ENCODE data around the gene DEFB129. TPM values are rescaled to one million over a fixed set of nuclear protein-coding genes. Genes with fewer than 3 reads are reported as not detected.

DEFB129 gene
- total RNA-seq, 1 experiment from 2014 or later: not detected

DNA sequence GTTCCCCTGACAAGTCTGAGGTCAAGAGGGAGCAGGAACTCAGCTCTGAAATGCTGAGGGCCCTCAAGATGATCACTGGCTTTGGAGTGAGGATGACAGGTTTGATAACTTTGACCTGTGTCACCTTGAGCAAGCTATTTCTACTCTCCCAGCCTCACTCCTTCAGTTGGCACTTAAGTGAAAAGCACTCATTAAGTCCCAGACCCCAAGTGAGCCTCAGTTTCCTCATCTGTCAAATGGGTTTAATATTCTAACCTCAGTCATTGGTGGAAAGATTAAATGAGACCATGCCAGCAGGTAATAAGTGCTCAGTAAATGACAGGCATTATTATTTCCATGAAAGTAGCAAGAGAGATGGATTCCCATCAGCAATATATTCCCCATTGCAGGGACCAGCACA is 44.5 kb downstream of the DEFB129 start (continued):
- TF ChIP-seq, protein P1, sequence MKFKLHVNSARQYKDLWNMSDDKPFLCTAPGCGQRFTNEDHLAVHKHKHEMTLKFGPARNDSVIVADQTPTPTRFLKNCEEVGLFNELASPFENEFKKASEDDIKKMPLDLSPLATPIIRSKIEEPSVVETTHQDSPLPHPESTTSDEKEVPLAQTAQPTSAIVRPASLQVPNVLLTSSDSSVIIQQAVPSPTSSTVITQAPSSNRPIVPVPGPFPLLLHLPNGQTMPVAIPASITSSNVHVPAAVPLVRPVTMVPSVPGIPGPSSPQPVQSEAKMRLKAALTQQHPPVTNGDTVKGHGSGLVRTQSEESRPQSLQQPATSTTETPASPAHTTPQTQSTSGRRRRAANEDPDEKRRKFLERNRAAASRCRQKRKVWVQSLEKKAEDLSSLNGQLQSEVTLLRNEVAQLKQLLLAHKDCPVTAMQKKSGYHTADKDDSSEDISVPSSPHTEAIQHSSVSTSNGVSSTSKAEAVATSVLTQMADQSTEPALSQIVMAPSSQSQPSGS (CRISPR knock-in tag; IDR thresholded peaks at IDR 0.05; ENCODE audit: borderline replicate concordance, low read depth): no peak
- no peak for TF ChIP-seq GABPB1 (CRISPR knock-in tag; IDR thresholded peaks at IDR 0.05)
- TF ChIP-seq, protein P2, sequence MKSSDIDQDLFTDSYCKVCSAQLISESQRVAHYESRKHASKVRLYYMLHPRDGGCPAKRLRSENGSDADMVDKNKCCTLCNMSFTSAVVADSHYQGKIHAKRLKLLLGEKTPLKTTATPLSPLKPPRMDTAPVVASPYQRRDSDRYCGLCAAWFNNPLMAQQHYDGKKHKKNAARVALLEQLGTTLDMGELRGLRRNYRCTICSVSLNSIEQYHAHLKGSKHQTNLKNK (CRISPR knock-in tag; IDR thresholded peaks at IDR 0.05): no peak
- no peak for TF ChIP-seq ZNF423 (CRISPR knock-in tag; IDR thresholded peaks at IDR 0.05)
- TF ChIP-seq, protein P3, sequence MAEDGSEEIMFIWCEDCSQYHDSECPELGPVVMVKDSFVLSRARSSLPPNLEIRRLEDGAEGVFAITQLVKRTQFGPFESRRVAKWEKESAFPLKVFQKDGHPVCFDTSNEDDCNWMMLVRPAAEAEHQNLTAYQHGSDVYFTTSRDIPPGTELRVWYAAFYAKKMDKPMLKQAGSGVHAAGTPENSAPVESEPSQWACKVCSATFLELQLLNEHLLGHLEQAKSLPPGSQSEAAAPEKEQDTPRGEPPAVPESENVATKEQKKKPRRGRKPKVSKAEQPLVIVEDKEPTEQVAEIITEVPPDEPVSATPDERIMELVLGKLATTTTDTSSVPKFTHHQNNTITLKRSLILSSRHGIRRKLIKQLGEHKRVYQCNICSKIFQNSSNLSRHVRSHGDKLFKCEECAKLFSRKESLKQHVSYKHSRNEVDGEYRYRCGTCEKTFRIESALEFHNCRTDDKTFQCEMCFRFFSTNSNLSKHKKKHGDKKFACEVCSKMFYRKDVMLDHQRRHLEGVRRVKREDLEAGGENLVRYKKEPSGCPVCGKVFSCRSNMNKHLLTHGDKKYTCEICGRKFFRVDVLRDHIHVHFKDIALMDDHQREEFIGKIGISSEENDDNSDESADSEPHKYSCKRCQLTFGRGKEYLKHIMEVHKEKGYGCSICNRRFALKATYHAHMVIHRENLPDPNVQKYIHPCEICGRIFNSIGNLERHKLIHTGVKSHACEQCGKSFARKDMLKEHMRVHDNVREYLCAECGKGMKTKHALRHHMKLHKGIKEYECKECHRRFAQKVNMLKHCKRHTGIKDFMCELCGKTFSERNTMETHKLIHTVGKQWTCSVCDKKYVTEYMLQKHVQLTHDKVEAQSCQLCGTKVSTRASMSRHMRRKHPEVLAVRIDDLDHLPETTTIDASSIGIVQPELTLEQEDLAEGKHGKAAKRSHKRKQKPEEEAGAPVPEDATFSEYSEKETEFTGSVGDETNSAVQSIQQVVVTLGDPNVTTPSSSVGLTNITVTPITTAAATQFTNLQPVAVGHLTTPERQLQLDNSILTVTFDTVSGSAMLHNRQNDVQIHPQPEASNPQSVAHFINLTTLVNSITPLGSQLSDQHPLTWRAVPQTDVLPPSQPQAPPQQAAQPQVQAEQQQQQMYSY (CRISPR knock-in tag; IDR thresholded peaks at IDR 0.05): no peak

DNA sequence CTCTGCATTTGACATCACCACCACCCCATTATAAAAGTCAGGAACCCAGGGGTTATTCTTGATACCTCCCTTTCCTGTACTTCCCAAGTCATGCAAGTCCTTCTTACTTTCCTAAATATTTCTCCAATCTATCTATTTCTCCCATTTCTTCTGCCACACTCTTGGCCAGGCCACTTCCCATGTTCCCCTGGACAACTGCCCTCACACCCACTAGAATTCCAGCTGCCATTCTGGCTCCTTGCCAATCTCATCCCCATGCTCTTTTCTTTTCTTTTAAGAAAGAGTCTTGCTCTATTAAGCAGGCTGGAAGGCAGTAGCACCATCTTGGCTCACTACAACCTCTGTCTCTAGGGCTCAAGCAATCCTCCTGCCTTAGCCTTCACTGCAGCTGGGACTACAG is 45.7 kb downstream of the DEFB129 start:
- Mint-ChIP-seq H3K4me1 (peaks cover 3% of the 10 kb centered on the region), H3K27ac (no peak overlapping the region), H3K4me3 (no peak overlapping the region), H3K27me3 (ENCODE audit: low read depth) (peaks cover 21% of the 10 kb centered on the region), H3K9me3 (no peaks in the 10 kb centered on the region), H3K36me3 (peaks cover 43% of the 10 kb centered on the region)
- TF ChIP-seq ZNF671 (CRISPR knock-in tag; IDR thresholded peaks at IDR 0.05): no peak
- TF ChIP-seq TEAD1 (CRISPR knock-in tag; IDR thresholded peaks at IDR 0.05): no peak
- no peak for TF ChIP-seq RELA (CRISPR knock-in tag; IDR thresholded peaks at IDR 0.05; ENCODE audit: borderline replicate concordance)
- TF ChIP-seq TEAD4 (CRISPR knock-in tag; IDR thresholded peaks at IDR 0.05): no peak
- TF ChIP-seq, protein P4, sequence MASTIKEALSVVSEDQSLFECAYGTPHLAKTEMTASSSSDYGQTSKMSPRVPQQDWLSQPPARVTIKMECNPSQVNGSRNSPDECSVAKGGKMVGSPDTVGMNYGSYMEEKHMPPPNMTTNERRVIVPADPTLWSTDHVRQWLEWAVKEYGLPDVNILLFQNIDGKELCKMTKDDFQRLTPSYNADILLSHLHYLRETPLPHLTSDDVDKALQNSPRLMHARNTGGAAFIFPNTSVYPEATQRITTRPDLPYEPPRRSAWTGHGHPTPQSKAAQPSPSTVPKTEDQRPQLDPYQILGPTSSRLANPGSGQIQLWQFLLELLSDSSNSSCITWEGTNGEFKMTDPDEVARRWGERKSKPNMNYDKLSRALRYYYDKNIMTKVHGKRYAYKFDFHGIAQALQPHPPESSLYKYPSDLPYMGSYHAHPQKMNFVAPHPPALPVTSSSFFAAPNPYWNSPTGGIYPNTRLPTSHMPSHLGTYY (CRISPR knock-in tag; IDR thresholded peaks at IDR 0.05): no peak
- no peak for TF ChIP-seq TCF7 (CRISPR knock-in tag; IDR thresholded peaks at IDR 0.05; ENCODE audit: low read depth)
- ChIA-PET CTCF (interaction anchor here (0.8 kb wide), 1 partner anchor 51 kb away, joined by 3 read pairs; no protein-coding TSS in a partner anchor), POLR2A (no interaction called here)
- DNase-seq (ENCODE audit: low spot score) (no peak), ATAC-seq (no peak)

DNA sequence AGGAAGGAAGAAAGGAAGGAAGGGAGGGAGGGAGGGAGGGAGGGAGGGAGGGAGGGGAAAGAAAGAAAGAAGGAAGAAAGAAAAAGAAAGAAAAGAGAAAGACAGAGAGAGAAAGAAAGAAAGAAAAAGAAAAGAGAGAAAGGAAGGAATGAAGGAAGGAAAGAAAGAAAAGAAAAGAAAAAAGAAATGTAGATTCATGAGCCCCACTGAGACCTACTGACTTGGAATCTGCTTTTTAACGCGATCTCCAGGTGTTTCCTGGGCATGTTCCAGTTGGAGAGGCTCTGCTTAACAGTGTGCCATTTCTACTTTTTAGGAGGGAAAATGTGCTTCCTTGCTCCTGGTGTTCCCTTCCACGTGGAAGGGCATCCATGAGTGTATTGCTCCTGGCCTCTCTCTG is 46.8 kb downstream of the DEFB129 start:
- no peak for ATAC-seq
- ChIA-PET CTCF (interaction anchor here (1.4 kb wide), 1 partner anchor 57 kb away, joined by 4 read pairs; no protein-coding TSS in a partner anchor), POLR2A (no interaction called here)
- peaks cover 52% of the 10 kb centered on the region for H3K36me3 Mint-ChIP-seq
- peaks cover 13% of the 10 kb centered on the region for H3K4me1 Mint-ChIP-seq
- H3K27me3 Mint-ChIP-seq (ENCODE audit: low read depth): peaks cover 10% of the 10 kb centered on the region
- H3K4me3 Mint-ChIP-seq: no peak overlapping the region
- no peak for TF ChIP-seq GRHL2 (CRISPR knock-in tag; IDR thresholded peaks at IDR 0.05; ENCODE audit: insufficient replicate concordance, severe bottlenecking)
- TF ChIP-seq ETV6 (CRISPR knock-in tag; IDR thresholded peaks at IDR 0.05): no peak
- TF ChIP-seq, protein P5, sequence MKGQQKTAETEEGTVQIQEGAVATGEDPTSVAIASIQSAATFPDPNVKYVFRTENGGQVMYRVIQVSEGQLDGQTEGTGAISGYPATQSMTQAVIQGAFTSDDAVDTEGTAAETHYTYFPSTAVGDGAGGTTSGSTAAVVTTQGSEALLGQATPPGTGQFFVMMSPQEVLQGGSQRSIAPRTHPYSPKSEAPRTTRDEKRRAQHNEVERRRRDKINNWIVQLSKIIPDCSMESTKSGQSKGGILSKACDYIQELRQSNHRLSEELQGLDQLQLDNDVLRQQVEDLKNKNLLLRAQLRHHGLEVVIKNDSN (CRISPR knock-in tag; IDR thresholded peaks at IDR 0.05): no peak
- TF ChIP-seq ZNF232 (CRISPR knock-in tag; IDR thresholded peaks at IDR 0.05): no peak
- TF ChIP-seq RORB (CRISPR knock-in tag; IDR thresholded peaks at IDR 0.05): no peak
- TF ChIP-seq FOXK1 (CRISPR knock-in tag; IDR thresholded peaks at IDR 0.05): no peak
- TF ChIP-seq, protein P6, sequence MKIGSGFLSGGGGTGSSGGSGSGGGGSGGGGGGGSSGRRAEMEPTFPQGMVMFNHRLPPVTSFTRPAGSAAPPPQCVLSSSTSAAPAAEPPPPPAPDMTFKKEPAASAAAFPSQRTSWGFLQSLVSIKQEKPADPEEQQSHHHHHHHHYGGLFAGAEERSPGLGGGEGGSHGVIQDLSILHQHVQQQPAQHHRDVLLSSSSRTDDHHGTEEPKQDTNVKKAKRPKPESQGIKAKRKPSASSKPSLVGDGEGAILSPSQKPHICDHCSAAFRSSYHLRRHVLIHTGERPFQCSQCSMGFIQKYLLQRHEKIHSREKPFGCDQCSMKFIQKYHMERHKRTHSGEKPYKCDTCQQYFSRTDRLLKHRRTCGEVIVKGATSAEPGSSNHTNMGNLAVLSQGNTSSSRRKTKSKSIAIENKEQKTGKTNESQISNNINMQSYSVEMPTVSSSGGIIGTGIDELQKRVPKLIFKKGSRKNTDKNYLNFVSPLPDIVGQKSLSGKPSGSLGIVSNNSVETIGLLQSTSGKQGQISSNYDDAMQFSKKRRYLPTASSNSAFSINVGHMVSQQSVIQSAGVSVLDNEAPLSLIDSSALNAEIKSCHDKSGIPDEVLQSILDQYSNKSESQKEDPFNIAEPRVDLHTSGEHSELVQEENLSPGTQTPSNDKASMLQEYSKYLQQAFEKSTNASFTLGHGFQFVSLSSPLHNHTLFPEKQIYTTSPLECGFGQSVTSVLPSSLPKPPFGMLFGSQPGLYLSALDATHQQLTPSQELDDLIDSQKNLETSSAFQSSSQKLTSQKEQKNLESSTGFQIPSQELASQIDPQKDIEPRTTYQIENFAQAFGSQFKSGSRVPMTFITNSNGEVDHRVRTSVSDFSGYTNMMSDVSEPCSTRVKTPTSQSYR (CRISPR knock-in tag; IDR thresholded peaks at IDR 0.05): no peak
- no peak for TF ChIP-seq ZBTB21 (CRISPR knock-in tag; IDR thresholded peaks at IDR 0.05; ENCODE audit: borderline replicate concordance)
- TF ChIP-seq ZNF423 (CRISPR knock-in tag; IDR thresholded peaks at IDR 0.05): no peak
- no peak for TF ChIP-seq SP1 (CRISPR knock-in tag; conservative IDR thresholded peaks at IDR 0.05)
- TF ChIP-seq, protein P7, sequence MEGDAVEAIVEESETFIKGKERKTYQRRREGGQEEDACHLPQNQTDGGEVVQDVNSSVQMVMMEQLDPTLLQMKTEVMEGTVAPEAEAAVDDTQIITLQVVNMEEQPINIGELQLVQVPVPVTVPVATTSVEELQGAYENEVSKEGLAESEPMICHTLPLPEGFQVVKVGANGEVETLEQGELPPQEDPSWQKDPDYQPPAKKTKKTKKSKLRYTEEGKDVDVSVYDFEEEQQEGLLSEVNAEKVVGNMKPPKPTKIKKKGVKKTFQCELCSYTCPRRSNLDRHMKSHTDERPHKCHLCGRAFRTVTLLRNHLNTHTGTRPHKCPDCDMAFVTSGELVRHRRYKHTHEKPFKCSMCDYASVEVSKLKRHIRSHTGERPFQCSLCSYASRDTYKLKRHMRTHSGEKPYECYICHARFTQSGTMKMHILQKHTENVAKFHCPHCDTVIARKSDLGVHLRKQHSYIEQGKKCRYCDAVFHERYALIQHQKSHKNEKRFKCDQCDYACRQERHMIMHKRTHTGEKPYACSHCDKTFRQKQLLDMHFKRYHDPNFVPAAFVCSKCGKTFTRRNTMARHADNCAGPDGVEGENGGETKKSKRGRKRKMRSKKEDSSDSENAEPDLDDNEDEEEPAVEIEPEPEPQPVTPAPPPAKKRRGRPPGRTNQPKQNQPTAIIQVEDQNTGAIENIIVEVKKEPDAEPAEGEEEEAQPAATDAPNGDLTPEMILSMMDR (IDR thresholded peaks at IDR 0.05): no peak
- no peaks in the 10 kb centered on the region for H3K9me3 Mint-ChIP-seq
- no peak for DNase-seq (ENCODE audit: low spot score)
- H3K27ac Mint-ChIP-seq: no peak overlapping the region

Data from WTC11 (cell line).